ENCODE data around the gene KY.

The KY gene

DNA sequence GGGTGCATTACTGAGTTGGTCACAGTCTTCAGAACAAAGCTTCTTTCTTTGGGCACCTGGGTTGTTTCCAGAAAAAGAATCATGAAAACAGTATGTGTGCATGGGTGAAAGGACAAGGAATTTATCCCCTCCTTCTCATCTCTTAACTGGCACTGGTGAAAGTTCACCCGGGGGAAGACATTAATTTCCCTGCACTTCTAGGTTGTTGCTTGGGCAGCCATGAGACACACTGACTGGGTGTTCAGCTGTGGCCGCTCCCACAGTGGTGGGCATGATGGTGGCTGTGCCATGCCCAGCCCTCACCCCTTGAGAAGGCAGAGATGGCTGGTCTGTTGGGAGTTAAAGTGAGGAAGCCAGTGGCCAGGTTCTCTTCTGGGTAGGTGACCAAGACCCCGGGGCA, 16.6 kb upstream of the KY start:
- DNase-seq: no peak

GRCh38 chr3:134666885-134667284, 16.1 kb upstream of the KY start:
- DNase-seq: no peak

DNA sequence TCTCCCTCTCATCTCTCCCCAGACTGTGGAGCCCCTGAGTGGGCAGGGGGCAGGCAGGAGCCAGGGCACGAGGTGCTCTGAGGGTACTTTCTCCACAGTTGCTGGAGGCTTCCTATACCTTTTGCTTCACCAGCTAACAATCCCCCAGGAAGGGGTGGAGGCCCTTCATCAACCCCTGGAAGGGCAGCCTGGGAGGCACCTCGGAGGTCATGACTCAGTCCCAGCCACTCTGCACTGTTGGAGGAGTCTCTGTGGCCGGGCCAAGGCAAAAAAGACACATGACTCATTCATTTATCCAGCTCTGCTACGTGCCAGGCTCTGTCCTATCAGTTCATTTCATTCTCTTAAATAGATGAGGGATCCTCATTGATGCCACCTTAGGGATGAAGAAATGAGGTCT, 15.6 kb upstream of the KY start:
- no peak for DNase-seq

- DNase-seq: no peak
Observed at GRCh38 chr3:134666052-134666451, 15.2 kb upstream of the KY start.

- DNase-seq: peak in 1 of 2 experiments; percentile 29
Observed at GRCh38 chr3:134665243-134665642, 14.4 kb upstream of the KY start.

DNA sequence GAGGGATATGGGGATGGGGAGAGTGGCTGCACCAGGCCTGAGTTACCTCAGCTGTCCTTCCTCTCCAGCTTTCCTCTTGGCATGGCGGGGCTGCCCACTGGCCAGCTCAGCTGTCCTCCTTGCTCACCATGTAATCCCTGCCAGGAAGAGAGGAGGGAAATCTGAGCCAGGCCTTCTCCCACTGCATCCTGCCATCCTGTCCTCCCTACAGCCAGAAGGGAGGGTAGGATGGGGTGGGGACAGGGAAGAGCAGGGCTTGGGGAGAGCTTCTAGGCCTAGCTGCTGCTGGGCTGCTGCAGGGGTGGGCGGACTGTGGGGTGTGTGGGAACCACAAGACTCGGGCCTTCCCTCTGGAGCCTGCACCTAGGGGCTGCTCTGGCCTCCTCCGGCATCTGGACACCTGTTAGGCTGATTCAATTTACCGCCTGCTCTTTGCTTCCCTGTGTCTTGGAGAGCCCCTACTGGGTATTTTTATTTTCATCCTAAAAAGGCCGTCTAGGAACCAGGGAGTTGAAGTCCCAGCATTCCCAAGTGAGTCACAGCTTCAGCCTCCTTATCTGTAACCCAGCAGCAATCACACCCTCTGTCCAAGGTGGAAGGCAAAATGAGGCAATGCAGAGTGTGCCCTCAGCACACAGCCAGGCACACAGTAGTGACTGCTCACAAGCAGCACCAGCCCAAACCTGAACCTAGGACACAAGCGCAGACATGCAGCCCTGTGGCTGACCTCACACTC, 13.1 kb upstream of the KY start:
- DNase-seq: no peak

- DNase-seq: no peak
Observed at GRCh38 chr3:134660046-134660441, 9.2 kb upstream of the KY start.

DNA sequence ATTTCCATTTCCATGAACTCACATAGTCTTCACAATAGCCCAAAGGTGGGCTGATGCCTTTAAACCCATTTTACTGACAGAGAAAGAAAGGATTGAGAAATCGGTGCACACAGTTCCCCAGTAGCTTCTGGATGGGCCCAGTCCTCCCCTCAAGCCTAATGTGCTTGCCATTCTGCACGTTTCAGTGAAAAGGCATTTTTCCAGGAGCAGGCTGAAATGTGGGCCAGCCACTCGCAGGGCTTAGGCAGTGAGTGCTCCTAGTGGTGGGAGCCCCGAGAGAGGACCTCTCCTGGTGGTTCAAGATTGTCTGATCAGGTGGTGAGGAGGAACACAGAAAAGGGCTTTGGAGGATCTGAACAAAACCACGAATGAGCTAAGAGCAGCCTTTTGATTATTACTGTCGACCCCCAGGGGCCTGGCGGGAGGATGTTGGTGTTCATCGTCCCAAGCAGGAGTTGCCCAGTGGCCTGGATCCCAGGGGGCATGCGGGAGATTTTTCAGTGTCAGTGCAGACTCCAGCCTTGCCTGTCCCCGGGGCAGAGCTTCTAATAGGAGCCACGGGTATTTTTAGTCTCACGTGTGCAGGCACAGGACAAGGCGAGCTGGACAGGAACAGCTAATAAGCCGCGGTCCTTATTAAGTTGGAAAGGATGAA, 8.7 kb upstream of the KY start:
- DNase-seq: no peak

- DNase-seq: no peak
Observed at GRCh38 chr3:134658555-134658954, 7.7 kb upstream of the KY start.

DNA sequence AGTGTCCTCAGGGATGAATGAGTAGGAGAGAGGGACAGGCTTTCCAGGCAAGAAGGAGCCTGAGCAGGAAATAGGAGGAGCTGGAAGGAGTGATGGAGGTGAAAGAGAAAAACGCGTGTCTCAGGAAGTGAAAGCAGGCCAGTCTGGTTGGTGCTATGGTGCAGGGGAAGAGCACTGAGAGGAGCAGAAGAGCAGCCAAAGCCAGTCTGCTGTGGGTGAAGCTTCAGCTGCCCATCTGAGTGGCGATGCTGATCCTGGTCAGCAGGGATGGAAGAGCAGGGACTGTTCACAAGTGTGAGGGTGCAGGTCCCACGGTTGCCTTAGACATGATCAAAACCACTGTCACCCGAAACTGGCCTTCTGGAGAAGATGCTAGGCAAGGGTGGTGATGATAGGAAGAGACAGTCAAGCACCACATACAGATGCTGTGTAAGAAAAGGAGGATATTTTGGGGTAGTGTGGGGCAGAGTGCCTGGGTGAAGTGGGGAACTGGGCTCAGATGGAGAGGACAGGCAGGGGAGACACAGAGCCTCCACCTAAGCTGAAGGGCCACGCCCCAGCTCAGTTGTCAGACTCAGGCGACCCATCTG, 5.5 kb upstream of the KY start:
- DNase-seq: no peak

GRCh38 chr3:134655706-134656105, 4.9 kb upstream of the KY start:
- no peak for DNase-seq

- no peak for DNase-seq
Observed at GRCh38 chr3:134654031-134654430, 3.2 kb upstream of the KY start.

GRCh38 chr3:134652886-134653630, 2.2 kb upstream of the KY start:
- no peak for DNase-seq

GRCh38 chr3:134652409-134652831, 1.6 kb upstream of the KY start:
- DNase-seq: no peak

DNA sequence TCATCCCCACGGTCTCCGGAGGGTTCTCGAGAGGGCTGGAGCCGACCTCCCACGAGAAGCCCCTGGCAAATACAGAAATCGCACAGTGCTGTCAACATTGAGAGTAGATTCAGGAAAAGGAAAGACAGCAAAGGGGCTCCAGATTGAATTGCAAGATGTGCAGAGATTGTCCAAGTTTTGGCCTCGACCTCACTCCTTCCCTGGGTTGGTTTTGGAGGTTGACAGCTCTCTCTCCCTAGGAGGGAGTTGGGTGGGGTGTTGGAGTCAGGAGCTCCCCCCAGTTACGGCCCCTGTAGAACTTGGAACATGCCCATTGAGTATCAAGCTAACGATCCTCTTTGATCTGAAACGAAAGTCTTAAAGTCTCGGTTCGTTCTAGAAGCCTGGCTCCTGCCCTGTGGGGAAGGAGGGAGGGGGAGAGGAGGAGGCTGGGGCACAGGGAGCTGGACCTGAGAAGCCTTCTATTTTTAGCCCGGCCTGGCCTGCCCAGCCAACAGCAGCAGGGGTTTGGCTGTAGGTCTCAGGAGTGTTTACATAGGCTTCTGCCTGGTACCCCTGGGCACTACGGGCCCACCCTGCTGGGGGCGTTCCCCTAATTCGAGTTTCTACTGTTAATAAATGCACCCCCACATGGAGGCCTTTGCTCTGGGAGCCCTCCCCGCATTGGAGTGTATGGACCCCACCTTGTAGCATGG, 672 bp upstream of the KY start:
- no peak for DNase-seq

DNA sequence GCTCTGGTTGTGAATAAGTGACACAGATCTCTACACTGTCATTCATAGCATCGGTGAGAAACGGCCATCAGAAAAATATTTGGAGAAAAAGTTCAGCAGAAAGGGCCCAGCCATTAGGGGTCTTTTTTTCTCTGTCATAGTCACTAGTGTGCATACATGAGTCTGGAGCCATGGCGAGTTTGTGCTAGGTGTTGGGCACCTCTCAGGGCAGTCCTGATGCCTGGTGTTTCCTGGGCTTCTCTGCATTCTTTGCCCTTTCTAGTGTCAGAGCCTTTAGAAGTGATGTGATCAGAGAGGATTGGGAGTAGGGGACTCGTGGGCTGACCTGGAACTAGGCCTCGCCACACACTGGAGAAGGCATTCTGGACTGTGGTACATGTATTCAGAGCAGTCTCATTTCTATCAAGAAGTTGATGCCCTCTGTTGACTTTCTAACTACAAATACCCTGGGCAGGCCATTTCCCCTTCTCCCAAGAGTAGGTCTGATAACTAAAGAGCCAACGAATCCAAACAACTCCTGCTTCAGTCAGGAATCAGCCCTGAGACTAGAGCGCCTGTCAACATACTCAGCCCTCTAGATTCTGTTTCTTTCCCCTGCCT, 1.6 kb downstream of the KY start:
- DNase-seq: no peak

- no peak for DNase-seq
Observed at GRCh38 chr3:134647902-134648760, 2.7 kb downstream of the KY start.

DNA sequence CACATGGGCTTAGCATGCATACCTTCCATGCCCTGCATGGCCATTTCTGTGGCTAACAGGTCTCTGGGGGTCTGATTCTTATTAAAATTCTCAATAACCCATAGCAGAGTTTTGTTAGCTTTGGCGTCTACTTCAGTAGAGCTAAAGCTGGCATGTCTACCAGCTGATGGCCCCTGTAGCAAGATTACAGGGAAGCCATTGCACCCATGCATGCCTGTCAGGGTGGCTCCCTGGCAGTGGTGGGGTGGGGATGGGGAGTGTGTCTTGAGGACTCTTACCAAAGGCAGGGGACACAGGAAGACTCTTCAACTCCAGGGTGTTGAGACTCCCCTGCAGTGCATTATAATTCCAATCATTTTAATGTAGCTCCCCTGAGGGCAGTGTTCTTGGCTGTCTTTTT, 4.7 kb downstream of the KY start:
- no peak for DNase-seq

- no peak for DNase-seq
Observed at GRCh38 chr3:134645515-134645914, 5.3 kb downstream of the KY start.

DNA sequence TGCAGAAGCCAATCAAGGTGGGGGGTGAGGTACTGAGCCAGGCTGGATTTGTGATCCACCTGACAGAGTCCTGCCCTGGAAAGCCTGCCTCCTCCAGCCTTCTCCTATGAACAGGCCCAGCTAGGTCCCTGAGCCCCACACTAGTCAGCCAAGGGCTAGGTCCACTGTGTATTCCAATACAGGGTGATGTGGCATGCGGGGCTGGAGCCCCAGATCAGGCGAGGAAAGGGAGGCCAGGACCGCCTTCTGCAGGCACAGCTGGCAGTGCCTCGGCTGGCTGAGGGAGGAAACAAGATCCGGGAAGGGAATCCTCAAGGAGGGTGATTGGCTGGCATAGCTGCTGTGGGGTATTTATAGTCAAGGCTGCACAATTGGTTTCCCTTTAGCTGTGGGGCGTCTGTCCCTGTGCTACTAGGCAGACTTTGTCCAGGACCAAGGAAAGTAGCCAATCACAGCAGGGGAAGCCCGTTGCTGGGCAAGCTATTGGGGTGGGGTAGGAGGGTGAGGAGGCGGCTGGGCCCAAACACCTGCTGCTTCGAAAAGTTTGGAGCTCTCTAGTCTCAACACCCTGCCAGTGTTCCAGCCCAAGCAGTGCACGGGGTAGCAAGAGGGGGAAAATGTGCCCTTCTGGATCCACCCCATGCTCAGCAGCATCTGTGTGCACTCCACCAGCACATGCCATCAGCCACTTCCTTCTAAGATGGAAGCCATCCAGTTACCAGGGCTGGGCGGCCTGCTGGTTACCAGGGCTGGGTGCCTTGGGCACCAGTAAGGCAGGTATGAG, 5.9 kb downstream of the KY start:
- DNase-seq: peak; percentile 91 to 98

GRCh38 chr3:134643150-134643675, 7.6 kb downstream of the KY start:
- DNase-seq: no peak

Data from NCI-H524 (cell line).